IPS-20b (cell line): ENCODE data around the gene BSCL2.
"Not testable (repeated sequence)": the region's sequence is repeated elsewhere in the genome, so short reads cannot be mapped to it uniquely, and the experiment has no call there.

Experiments used
- H3K27ac ChIP-seq: one replicate; pipeline ENCODE4 v1.5.1; 2013; ENCODE audit warnings: low read length
- H3K27me3 ChIP-seq: 2 replicates; pipeline ENCODE4 v1.6.1; 2013; ENCODE audit warnings: mild to moderate bottlenecking, low read length, inconsistent platforms; ENCODE audit not compliant: insufficient read depth
- H3K36me3 ChIP-seq: 2 replicates; pipeline ENCODE4 v1.6.1; 2013; ENCODE audit warnings: low read depth, mild to moderate bottlenecking, inconsistent platforms, low read length, moderate library complexity; ENCODE audit not compliant: insufficient read depth
- H3K4me1 ChIP-seq: 2 replicates; pipeline ENCODE4 v1.6.1; 2013; ENCODE audit warnings: mild to moderate bottlenecking, control low read depth, inconsistent platforms, low read length, moderate library complexity; ENCODE audit not compliant: insufficient read depth
- H3K4me3 ChIP-seq: 2 replicates; pipeline ENCODE4 v1.5.1; 2013; ENCODE audit warnings: mild to moderate bottlenecking, low read length, inconsistent platforms
- H3K9ac ChIP-seq: 2 replicates; pipeline ENCODE4 v1.6.1; 2013; ENCODE audit warnings: low read depth, mild to moderate bottlenecking, inconsistent platforms, low read length, moderate library complexity
- H3K9me3 ChIP-seq: 2 replicates; pipeline ENCODE4 v1.6.1; 2013; ENCODE audit warnings: mild to moderate bottlenecking, low read depth, low read length, inconsistent platforms; ENCODE audit not compliant: insufficient read depth

The BSCL2 gene

GRCh38 chr11:62705413-62705812, 1.8 kb downstream of the BSCL2 start:
- H3K27me3 ChIP-seq: no peaks in the 10 kb centered on the region
- H3K9ac ChIP-seq: peak overlapping the region; percentile 91
- H3K4me3 ChIP-seq: peak overlapping the region; percentile 88
- H3K9me3 ChIP-seq: no peaks in the 10 kb centered on the region
- peaks cover 21% of the 10 kb centered on the region; the same call in 1 of the 2 replicates for H3K4me1 ChIP-seq
- no peak overlapping the region for H3K27ac ChIP-seq
- H3K36me3 ChIP-seq: peaks cover 29% of the 10 kb centered on the region

- H3K4me3 ChIP-seq, H3K27me3 ChIP-seq, H3K9ac ChIP-seq, H3K27ac ChIP-seq, H3K9me3 ChIP-seq: not testable (repeated sequence)
- Histone ChIP-seq H3K4me1 (peaks cover 17% of the 10 kb centered on the region; the same call in 1 of the 2 replicates), H3K36me3 (peaks cover 25% of the 10 kb centered on the region)
Measured at GRCh38 chr11:62703921-62704320, 3.3 kb downstream of the BSCL2 start.

- Histone ChIP-seq H3K27ac (no peak overlapping the region), H3K4me1 (peaks cover 3% of the 10 kb centered on the region; the same call in 1 of the 2 replicates), H3K27me3 (no peaks in the 10 kb centered on the region), H3K9ac (no peak overlapping the region), H3K9me3 (no peaks in the 10 kb centered on the region), H3K4me3 (no peak overlapping the region), H3K36me3 (peaks cover 25% of the 10 kb centered on the region)
Measured at GRCh38 chr11:62702246-62702645, 5.0 kb downstream of the BSCL2 start.

GRCh38 chr11:62694455-62695167, 12.6 kb downstream of the BSCL2 start:
- Histone ChIP-seq H3K9me3 (no peaks in the 10 kb centered on the region), H3K9ac (no peak overlapping the region), H3K4me1 (no peaks in the 10 kb centered on the region), H3K27me3 (no peaks in the 10 kb centered on the region), H3K27ac (peak overlapping the region; percentile 49), H3K4me3 (no peak overlapping the region), H3K36me3 (peaks cover 38% of the 10 kb centered on the region)

- H3K9ac ChIP-seq, H3K4me3 ChIP-seq, H3K27me3 ChIP-seq, H3K4me1 ChIP-seq, H3K9me3 ChIP-seq, H3K27ac ChIP-seq: not testable (repeated sequence)
- H3K36me3 ChIP-seq: peaks cover 38% of the 10 kb centered on the region
Measured at GRCh38 chr11:62693624-62694023, 13.6 kb downstream of the BSCL2 start.

DNA sequence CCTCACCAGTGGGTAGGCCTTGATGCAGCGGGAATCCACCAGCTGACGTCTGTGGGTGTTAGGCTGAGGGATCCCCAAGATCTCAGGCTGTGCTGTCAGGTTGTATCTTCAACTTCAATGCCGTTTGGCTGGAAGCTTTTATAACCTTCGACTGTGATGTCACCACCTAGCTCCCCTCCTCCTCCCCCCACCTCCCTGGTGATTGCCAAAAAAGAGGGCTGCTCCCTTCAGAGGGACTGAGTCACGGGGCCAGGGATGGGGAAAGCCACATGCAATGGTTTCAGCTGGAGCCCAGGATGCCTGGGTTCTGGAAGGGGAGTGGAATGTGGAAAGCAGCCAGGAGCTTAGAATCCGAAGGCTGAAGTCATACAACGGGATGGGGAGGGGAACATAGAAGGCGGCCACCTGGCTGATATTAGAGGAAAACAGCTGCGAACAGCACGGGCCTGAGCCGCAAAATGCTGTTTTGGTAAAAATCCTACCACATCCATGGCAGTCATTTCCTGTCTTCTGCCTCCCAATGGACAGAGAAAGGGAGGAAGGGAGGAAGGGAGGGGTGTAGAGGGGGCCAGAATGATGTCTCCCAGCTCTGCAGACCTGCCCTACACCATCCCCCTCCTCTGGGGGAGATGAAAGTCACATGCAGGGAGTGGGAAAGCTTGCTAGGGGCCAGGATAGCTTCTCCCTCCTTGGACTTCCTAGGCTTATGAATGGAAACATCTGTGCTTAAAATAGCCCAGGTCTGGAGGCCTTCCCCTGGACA, 17.6 kb downstream of the BSCL2 start, which contains the start of gene LRRN4CL:
TSS of gene LRRN4CL (minus strand) at position 110 of the 763 bp plus-strand sequence. CDS start 1,022 bp downstream, outside the sequence.
- no peak within 1 kb of the TSS for H3K27ac ChIP-seq
- H3K4me1 ChIP-seq: no peaks in the 10 kb centered on the region
- no peak within 1 kb of the TSS for H3K4me3 ChIP-seq
- H3K9ac ChIP-seq: no peak within 1 kb of the TSS
- no peaks in the 10 kb centered on the region for H3K27me3 ChIP-seq
- H3K36me3 ChIP-seq: peaks cover 38% of the 10 kb centered on the region
- H3K9me3 ChIP-seq: no peaks in the 10 kb centered on the region

GRCh38 chr11:62688491-62688890, 18.7 kb downstream of the BSCL2 start:
- H3K4me1 ChIP-seq: no peaks in the 10 kb centered on the region
- no peak overlapping the region for H3K9ac ChIP-seq
- peaks cover 36% of the 10 kb centered on the region for H3K36me3 ChIP-seq

GRCh38 chr11:62687508-62688396, 19.5 kb downstream of the BSCL2 start:
- H3K27me3 ChIP-seq: no peaks in the 10 kb centered on the region
- H3K27ac ChIP-seq: no peak overlapping the region
- no peak overlapping the region for H3K4me3 ChIP-seq
- H3K9me3 ChIP-seq: no peaks in the 10 kb centered on the region
- H3K36me3 ChIP-seq: peaks cover 28% of the 10 kb centered on the region
- no peaks in the 10 kb centered on the region for H3K4me1 ChIP-seq
- no peak overlapping the region for H3K9ac ChIP-seq

More at GRCh38 chr11:62688491-62688890, 18.7 kb downstream of the BSCL2 start:
- Histone ChIP-seq H3K9me3 (no peaks in the 10 kb centered on the region), H3K27ac (no peak overlapping the region), H3K27me3 (no peaks in the 10 kb centered on the region), H3K4me3 (no peak overlapping the region)

DNA sequence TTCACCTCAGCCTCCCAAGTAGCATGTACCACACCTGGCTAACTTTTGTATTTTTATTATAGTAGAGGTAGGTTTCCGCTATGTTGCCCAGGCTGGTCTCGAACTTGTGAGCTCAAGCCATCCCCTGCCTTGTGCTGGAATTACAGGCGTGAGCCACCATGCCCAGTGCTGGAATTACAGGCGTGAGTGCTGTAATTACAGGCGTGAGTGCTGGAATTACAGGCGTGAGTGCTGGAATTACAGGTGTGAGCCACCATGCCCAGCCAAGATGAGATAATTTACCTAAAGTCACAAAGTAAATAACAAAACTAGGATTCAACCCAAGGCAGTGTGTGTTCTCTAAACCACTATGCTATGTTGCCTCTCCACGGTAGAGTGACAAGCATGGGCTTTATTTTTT, 24.7 kb downstream of the BSCL2 start:
- H3K9me3 ChIP-seq: no peaks in the 10 kb centered on the region
- H3K27ac ChIP-seq: no peak overlapping the region
- no peaks in the 10 kb centered on the region for H3K27me3 ChIP-seq
- peaks cover 7% of the 10 kb centered on the region for H3K4me1 ChIP-seq
- H3K36me3 ChIP-seq: peaks cover 7% of the 10 kb centered on the region
- no peak overlapping the region for H3K4me3 ChIP-seq
- H3K9ac ChIP-seq: no peak overlapping the region

GRCh38 chr11:62680825-62681240, 26.4 kb downstream of the BSCL2 start:
- no peaks in the 10 kb centered on the region for H3K27me3 ChIP-seq
- H3K9me3 ChIP-seq: no peaks in the 10 kb centered on the region
- no peak overlapping the region for H3K27ac ChIP-seq
- H3K4me3 ChIP-seq: no peak overlapping the region
- peaks cover 22% of the 10 kb centered on the region for H3K36me3 ChIP-seq
- H3K9ac ChIP-seq: no peak overlapping the region
- peaks cover 7% of the 10 kb centered on the region for H3K4me1 ChIP-seq
